ENCODE measurements around the gene FLNB. TPM values are rescaled to one million over a fixed set of nuclear protein-coding genes. Genes with fewer than 3 reads are reported as not detected.

The FLNB gene
- total and polyA plus RNA-seq, 2 of the 13 experiments (the other 11 are each of a cell fraction or from before 2014, with no cell fraction given): 106 to 130 TPM

DNA sequence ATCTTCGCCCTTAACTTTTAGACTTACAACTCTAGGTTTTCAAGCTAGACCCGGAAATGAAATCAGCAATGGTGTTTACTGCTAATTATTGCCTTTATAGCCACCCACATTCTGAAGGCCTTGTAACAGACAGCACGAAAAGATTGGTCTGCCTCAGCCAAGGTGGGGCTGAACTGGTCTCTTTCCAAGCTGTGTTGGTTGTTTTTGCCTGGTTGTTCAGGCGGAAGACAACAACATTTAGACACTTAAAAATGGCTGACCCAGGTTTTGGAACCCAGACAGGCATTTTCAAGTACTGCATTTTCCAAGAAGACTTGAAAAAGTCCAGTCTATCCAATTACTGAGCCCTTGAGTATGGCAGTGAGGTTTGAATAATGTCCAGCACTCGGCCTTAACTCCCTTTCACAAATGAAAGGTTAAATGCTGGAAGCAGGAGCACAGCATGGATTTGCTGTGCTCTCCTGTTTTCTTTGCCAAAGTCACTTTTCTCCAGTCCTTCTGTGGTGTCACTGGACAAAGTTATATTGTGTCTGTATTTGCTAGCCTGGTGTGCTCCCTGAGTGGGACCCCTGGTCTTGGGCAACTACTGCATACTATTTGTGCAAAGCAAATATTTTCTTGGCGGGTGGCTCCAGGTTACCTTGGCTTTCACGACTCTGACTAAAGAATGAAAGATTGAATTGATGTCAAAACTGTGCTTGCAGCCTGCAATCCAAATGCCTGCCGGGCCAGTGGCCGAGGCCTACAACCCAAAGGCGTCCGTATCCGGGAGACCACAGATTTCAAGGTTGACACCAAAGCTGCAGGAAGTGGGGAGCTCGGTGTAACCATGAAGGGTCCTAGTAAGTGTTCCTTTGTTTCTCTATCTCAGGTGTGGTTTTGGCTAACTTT, 93.5 kb downstream of the FLNB start (continued):
- peak; percentile 32; the same call in 1 of the 2 replicates for TF ChIP-seq YEATS2 (CRISPR knock-in tag; IDR thresholded peaks at IDR 0.05; ENCODE audit: borderline replicate concordance)
- peak; percentile 94; the same call in 1 of the 2 replicates for TF ChIP-seq ZNF292 (CRISPR knock-in tag; IDR thresholded peaks at IDR 0.05; ENCODE audit: borderline replicate concordance, low read depth)
- peak; percentile 87 for TF ChIP-seq POGK (CRISPR knock-in tag; conservative IDR thresholded peaks at IDR 0.05)
- TF ChIP-seq, protein P1, sequence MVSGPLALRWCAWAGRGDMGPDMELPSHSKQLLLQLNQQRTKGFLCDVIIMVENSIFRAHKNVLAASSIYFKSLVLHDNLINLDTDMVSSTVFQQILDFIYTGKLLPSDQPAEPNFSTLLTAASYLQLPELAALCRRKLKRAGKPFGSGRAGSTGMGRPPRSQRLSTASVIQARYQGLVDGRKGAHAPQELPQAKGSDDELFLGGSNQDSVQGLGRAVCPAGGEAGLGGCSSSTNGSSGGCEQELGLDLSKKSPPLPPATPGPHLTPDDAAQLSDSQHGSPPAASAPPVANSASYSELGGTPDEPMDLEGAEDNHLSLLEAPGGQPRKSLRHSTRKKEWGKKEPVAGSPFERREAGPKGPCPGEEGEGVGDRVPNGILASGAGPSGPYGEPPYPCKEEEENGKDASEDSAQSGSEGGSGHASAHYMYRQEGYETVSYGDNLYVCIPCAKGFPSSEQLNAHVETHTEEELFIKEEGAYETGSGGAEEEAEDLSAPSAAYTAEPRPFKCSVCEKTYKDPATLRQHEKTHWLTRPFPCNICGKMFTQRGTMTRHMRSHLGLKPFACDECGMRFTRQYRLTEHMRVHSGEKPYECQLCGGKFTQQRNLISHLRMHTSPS (CRISPR knock-in tag; IDR thresholded peaks at IDR 0.05; ENCODE audit: low read depth): peak; percentile 62; the same call in 1 of the 2 replicates
- TF ChIP-seq ZNF772 (CRISPR knock-in tag; IDR thresholded peaks at IDR 0.05): peak; percentile 71; the same call in 1 of the 2 replicates
- TF ChIP-seq ZNF761 (CRISPR knock-in tag; conservative IDR thresholded peaks at IDR 0.05): peak; percentile 71; the same call in 1 of the 2 replicates
- TF ChIP-seq, protein P2, sequence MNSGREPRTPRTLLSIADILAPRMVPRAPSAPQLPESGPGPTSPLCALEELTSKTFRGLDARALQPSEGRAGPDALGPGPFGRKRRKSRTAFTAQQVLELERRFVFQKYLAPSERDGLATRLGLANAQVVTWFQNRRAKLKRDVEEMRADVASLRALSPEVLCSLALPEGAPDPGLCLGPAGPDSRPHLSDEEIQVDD (CRISPR knock-in tag; IDR thresholded peaks at IDR 0.05; ENCODE audit: borderline replicate concordance): no peak
- peak; percentile 37 for TF ChIP-seq JARID2 (CRISPR knock-in tag; IDR thresholded peaks at IDR 0.05; ENCODE audit: insufficient replicate concordance)
- TF ChIP-seq ZMYM4 (CRISPR knock-in tag; IDR thresholded peaks at IDR 0.05): peak; percentile 55; the same call in 1 of the 2 replicates
- no peak for TF ChIP-seq ZNF207 (IDR thresholded peaks at IDR 0.05; ENCODE audit: borderline replicate concordance)
- TF ChIP-seq MEF2D (CRISPR knock-in tag; IDR thresholded peaks at IDR 0.05): peak; percentile 81
- TF ChIP-seq, protein P3, sequence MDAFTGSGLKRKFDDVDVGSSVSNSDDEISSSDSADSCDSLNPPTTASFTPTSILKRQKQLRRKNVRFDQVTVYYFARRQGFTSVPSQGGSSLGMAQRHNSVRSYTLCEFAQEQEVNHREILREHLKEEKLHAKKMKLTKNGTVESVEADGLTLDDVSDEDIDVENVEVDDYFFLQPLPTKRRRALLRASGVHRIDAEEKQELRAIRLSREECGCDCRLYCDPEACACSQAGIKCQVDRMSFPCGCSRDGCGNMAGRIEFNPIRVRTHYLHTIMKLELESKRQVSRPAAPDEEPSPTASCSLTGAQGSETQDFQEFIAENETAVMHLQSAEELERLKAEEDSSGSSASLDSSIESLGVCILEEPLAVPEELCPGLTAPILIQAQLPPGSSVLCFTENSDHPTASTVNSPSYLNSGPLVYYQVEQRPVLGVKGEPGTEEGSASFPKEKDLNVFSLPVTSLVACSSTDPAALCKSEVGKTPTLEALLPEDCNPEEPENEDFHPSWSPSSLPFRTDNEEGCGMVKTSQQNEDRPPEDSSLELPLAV (CRISPR knock-in tag; conservative IDR thresholded peaks at IDR 0.05; ENCODE audit: low read depth): no peak
- peak; percentile 23; the same call in 1 of the 2 replicates for TF ChIP-seq BHLHE40 (IDR thresholded peaks at IDR 0.05; ENCODE audit: low read length)
- peak; percentile 94 for TF ChIP-seq NCOR1 (IDR thresholded peaks at IDR 0.05; ENCODE audit: borderline replicate concordance, low read length)
- TF ChIP-seq PRMT3 (CRISPR knock-in tag; IDR thresholded peaks at IDR 0.05; ENCODE audit: borderline replicate concordance, low read depth): no peak
- TF ChIP-seq ZEB1 (IDR thresholded peaks at IDR 0.05; ENCODE audit: insufficient replicate concordance, low read depth): peak; percentile 89
- no peak for TF ChIP-seq SMAD9 (CRISPR knock-in tag; IDR thresholded peaks at IDR 0.05)
- TF ChIP-seq ESRRA (CRISPR knock-in tag; IDR thresholded peaks at IDR 0.05; ENCODE audit: low read depth): peak; percentile 60; the same call in 1 of the 2 replicates
- no peak for TF ChIP-seq ZC3H4 (CRISPR knock-in tag; IDR thresholded peaks at IDR 0.05; ENCODE audit: borderline replicate concordance)
- peak; percentile 52; the same call in 1 of the 3 replicates for TF ChIP-seq MXI1 (IDR thresholded peaks at IDR 0.05; ENCODE audit: borderline replicate concordance, low read depth, low read length)
- TF ChIP-seq FOXJ3 (CRISPR knock-in tag; IDR thresholded peaks at IDR 0.05; ENCODE audit: borderline replicate concordance): peak; percentile 98
- TF ChIP-seq ONECUT2 (CRISPR knock-in tag; IDR thresholded peaks at IDR 0.05): no peak; the same call in 1 of the 2 replicates
- no peak for TF ChIP-seq GABPA (IDR thresholded peaks at IDR 0.05; ENCODE audit: low read depth, low read length)
- TF ChIP-seq GABPA (CRISPR knock-in tag; IDR thresholded peaks at IDR 0.05; ENCODE audit: low read depth): peak; percentile 42; the same call in 1 of the 2 replicates
